Measurements from ENCODE around the gene FTO. TPM values are rescaled to one million over a fixed set of nuclear protein-coding genes. Genes with fewer than 3 reads are reported as not detected.

Gene FTO
- total RNA-seq, 1 donor from 2014 or later: 65.8 TPM

DNA sequence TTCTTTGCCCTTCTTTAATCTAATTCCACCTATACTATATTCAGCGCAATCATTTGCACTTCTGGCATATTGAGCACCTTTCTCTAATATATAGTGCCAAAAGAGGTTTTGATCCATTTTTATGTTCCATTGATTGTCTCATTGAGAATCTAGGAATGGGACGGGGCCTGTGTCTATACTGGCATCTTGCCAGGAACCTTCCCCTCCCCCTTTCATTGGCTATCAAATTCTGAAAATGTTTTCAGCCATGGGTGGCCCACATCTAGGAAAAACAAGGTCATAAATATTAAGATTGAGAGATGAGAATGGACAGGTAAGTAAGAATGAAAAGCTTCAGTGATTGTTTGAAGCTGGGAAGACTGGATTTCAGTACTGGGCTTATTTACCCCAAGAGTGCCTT lies 159.9 kb downstream of the FTO start:
- POLR2A ChIA-PET: no interaction called here
- CTCF ChIA-PET: no interaction called here
- H3K27ac Mint-ChIP-seq: no peak overlapping the region

GRCh38 chr16:53864819-53865493 lies 161.0 kb downstream of the FTO start:
- H3K4me3 Mint-ChIP-seq: no peak overlapping the region

More for the DNA sequence above, 159.9 kb downstream of the FTO start:
- no peaks in the 10 kb centered on the region for H3K27me3 Mint-ChIP-seq
- H3K9me3 Mint-ChIP-seq: peaks cover 5% of the 10 kb centered on the region
- TF ChIP-seq, protein P1, sequence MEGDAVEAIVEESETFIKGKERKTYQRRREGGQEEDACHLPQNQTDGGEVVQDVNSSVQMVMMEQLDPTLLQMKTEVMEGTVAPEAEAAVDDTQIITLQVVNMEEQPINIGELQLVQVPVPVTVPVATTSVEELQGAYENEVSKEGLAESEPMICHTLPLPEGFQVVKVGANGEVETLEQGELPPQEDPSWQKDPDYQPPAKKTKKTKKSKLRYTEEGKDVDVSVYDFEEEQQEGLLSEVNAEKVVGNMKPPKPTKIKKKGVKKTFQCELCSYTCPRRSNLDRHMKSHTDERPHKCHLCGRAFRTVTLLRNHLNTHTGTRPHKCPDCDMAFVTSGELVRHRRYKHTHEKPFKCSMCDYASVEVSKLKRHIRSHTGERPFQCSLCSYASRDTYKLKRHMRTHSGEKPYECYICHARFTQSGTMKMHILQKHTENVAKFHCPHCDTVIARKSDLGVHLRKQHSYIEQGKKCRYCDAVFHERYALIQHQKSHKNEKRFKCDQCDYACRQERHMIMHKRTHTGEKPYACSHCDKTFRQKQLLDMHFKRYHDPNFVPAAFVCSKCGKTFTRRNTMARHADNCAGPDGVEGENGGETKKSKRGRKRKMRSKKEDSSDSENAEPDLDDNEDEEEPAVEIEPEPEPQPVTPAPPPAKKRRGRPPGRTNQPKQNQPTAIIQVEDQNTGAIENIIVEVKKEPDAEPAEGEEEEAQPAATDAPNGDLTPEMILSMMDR (IDR thresholded peaks at IDR 0.05): no peak
- peaks cover 17% of the 10 kb centered on the region for H3K4me1 Mint-ChIP-seq
- intact Hi-C loops (cut with micrococcal nuclease): no loop called here
- ATAC-seq (ENCODE audit: low read depth) (no peak), DNase-seq (no peak)
- H3K4me3 Mint-ChIP-seq: no peak overlapping the region
- H3K36me3 Mint-ChIP-seq (ENCODE audit: low read depth): peaks cover 30% of the 10 kb centered on the region

GRCh38 chr16:53865494-53865863 lies 161.5 kb downstream of the FTO start:
- intact Hi-C loops (cut with micrococcal nuclease): no loop called here
- peaks cover 5% of the 10 kb centered on the region for H3K9me3 Mint-ChIP-seq
- H3K4me1 Mint-ChIP-seq: peaks cover 17% of the 10 kb centered on the region
- TF ChIP-seq, protein P1 (IDR thresholded peaks at IDR 0.05): no peak
- ATAC-seq (ENCODE audit: low read depth): no peak
- DNase-seq: no peak
- CTCF ChIA-PET: no interaction called here
- H3K27me3 Mint-ChIP-seq: no peaks in the 10 kb centered on the region
- H3K4me3 Mint-ChIP-seq: no peak overlapping the region
- H3K27ac Mint-ChIP-seq: peak overlapping the region; percentile 38
- POLR2A ChIA-PET: no interaction called here
- peaks cover 33% of the 10 kb centered on the region for H3K36me3 Mint-ChIP-seq (ENCODE audit: low read depth)

More at GRCh38 chr16:53864819-53865493, 161.0 kb downstream of the FTO start:
- no peak for DNase-seq
- intact Hi-C loops (cut with micrococcal nuclease): no loop called here
- H3K4me1 Mint-ChIP-seq: peaks cover 17% of the 10 kb centered on the region
- ATAC-seq (ENCODE audit: low read depth): no peak
- H3K9me3 Mint-ChIP-seq: peaks cover 5% of the 10 kb centered on the region
- peaks cover 34% of the 10 kb centered on the region for H3K36me3 Mint-ChIP-seq (ENCODE audit: low read depth)
- POLR2A ChIA-PET: no interaction called here
- CTCF ChIA-PET: no interaction called here
- TF ChIP-seq, protein P1 (IDR thresholded peaks at IDR 0.05): no peak
- no peaks in the 10 kb centered on the region for H3K27me3 Mint-ChIP-seq
- H3K27ac Mint-ChIP-seq: no peak overlapping the region

- Mint-ChIP-seq H3K36me3 (ENCODE audit: low read depth) (peaks cover 43% of the 10 kb centered on the region), H3K9me3 (peaks cover 13% of the 10 kb centered on the region), H3K27me3 (no peaks in the 10 kb centered on the region), H3K27ac (no peak overlapping the region), H3K4me3 (no peak overlapping the region), H3K4me1 (peaks cover 17% of the 10 kb centered on the region)
- TF ChIP-seq, protein P1 (IDR thresholded peaks at IDR 0.05): no peak
- no peak for ATAC-seq (ENCODE audit: low read depth)
- ChIA-PET POLR2A (no interaction called here), CTCF (no interaction called here)
- no peak for DNase-seq
- intact Hi-C loops (cut with micrococcal nuclease): no loop called here
These were observed 162.6 kb downstream of the FTO start for GRCh38 chr16:53866520-53866919.

DNA sequence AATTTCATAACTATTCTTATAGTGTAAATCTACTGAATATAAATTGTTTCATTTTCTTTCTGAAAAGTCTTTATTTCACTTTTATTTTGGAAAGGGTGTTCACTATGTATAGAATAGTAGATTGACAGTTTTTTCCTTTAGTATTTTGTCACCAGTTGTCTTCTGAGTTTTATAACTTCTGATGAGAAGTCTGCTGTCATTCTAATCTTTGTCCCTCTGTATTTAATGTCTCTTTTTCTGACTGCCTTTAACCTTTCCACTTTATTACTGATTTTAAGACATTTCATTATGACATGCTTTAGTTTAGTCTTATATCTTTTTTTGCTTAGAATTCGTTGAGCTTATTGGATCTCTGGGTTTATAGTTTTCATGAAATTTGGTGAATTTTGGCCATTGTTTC lies 166.9 kb downstream of the FTO start:
- no peak overlapping the region for H3K27ac Mint-ChIP-seq
- peaks cover 11% of the 10 kb centered on the region for H3K4me1 Mint-ChIP-seq
- CTCF ChIA-PET: no interaction called here

More for the DNA sequence above, 166.9 kb downstream of the FTO start:
- DNase-seq: no peak
- peaks cover 57% of the 10 kb centered on the region for H3K36me3 Mint-ChIP-seq (ENCODE audit: low read depth)
- H3K4me3 Mint-ChIP-seq: no peak overlapping the region
- POLR2A ChIA-PET: no interaction called here
- no peaks in the 10 kb centered on the region for H3K27me3 Mint-ChIP-seq
- no peak for ATAC-seq (ENCODE audit: low read depth)
- intact Hi-C loops (cut with micrococcal nuclease): no loop called here
- H3K9me3 Mint-ChIP-seq: peaks cover 17% of the 10 kb centered on the region
- TF ChIP-seq, protein P1 (IDR thresholded peaks at IDR 0.05): no peak

Data from activated B cell treated with CpG ODN at 0.5 μM for 24 hours (primary cell).